Measurements from ENCODE around the gene KDM4C. TPM values are rescaled to one million over a fixed set of nuclear protein-coding genes. Genes with fewer than 3 reads are reported as not detected.
A peak's percentile ranks its signal among the peaks of the same experiment; 100 is the strongest.
"Not testable (repeated sequence)": the region's sequence is repeated elsewhere in the genome, so short reads cannot be mapped to it uniquely, and the experiment has no call there.

Gene KDM4C
- total RNA-seq, 6 donors from 2014 or later: 31.6 to 96.4 (median 41.2) TPM

DNA sequence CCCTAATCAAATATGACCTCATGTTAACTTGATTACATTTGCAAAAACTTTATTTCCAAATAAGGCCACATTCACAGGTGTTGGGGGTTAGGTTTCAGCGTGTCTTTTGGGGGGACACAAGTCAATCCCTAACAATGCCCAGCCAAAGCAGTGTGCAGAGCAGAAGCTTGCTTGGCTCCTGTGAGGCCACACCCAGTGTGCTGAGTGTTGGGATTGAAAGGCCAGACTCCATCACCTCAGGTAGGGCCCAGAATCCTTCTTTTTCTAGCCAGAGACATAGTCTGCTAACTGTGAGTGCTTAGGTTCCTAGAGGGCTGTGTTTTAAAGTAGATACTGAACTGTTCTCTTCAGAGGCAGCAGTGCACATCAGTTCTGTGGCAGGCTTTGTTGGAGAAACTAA, 27.9 kb downstream of the KDM4C start:
- no peak for ATAC-seq (ENCODE audit: low FRiP score in 2 of 2)
- TF ChIP-seq CTCF (IDR thresholded peaks at IDR 0.05) (no peak), POLR2AphosphoS5 (IDR thresholded peaks at IDR 0.05) (no peak), POLR2A (IDR thresholded peaks at IDR 0.05) (no peak), EP300 (IDR thresholded peaks at IDR 0.05) (no peak)
- DNase-seq: no peak
- Histone ChIP-seq H3K4me3 (no peak overlapping the region), H3K4me1 (peaks cover 0 to 42% (median 18%) of the 10 kb centered on the region in 4 donors), H3K27ac (no peak overlapping the region), H3K36me3 (no peaks in the 10 kb centered on the region), H3K9me3 (no peaks in the 10 kb centered on the region), H3K27me3 (no peaks in the 10 kb centered on the region)
- WGBS, 2 donors: 88 to 100% methylated on average over 1 of the region's 1 CpG

DNA sequence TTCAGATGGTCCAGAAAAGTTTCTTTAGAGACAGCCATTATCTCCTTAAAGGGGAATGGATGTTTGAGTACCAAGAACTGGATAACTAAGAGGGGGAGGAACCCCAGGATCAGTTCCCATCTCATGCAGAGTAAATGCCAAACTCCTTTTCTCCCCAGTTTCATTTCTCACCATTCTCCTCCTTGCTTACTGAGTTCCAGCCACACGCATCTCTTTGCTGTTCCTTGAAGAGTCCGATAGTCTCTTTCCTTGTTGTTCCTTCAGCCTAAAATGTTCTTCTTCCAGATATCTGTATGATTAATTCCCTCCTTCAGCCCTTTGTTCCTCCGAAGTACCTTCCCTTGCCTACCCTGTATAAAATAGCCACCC, 30.0 kb downstream of the KDM4C start:
- ATAC-seq (ENCODE audit: low FRiP score in 2 of 2): no peak
- no peaks in the 10 kb centered on the region for H3K27me3 ChIP-seq
- TF ChIP-seq POLR2AphosphoS5 (IDR thresholded peaks at IDR 0.05): no peak
- no peak for TF ChIP-seq EP300 (IDR thresholded peaks at IDR 0.05)
- no peak for TF ChIP-seq CTCF (IDR thresholded peaks at IDR 0.05)
- TF ChIP-seq POLR2A (IDR thresholded peaks at IDR 0.05): no peak
- H3K36me3 ChIP-seq: peaks cover 0 to 2% (median 0%) of the 10 kb centered on the region in 4 donors
- no peak overlapping the region for H3K27ac ChIP-seq
- WGBS, 2 donors: 83 to 89% methylated on average over 3 of the region's 3 CpGs
- H3K4me3 ChIP-seq: no peak overlapping the region
- peaks cover 0 to 42% (median 16%) of the 10 kb centered on the region in 4 donors for H3K4me1 ChIP-seq
- no peak for DNase-seq
- no peaks in the 10 kb centered on the region for H3K9me3 ChIP-seq

GRCh38 chr9:6788162-6789016, 30.6 kb downstream of the KDM4C start:
- ATAC-seq (ENCODE audit: low FRiP score in 2 of 2) (peak in 1 of 2 donors; percentile 47), DNase-seq (no peak)
- H3K4me1 ChIP-seq: peaks cover 0 to 36% (median 12%) of the 10 kb centered on the region in 4 donors
- no peak overlapping the region for H3K27ac ChIP-seq
- 59 to 69% methylated on average over 8 of the region's 8 CpGs for WGBS, 2 donors
- H3K36me3 ChIP-seq: peaks cover 0 to 7% (median under 1%) of the 10 kb centered on the region in 4 donors
- H3K4me3 ChIP-seq: no peak overlapping the region
- no peaks in the 10 kb centered on the region for H3K9me3 ChIP-seq
- TF ChIP-seq POLR2A (IDR thresholded peaks at IDR 0.05): no peak
- no peak for TF ChIP-seq CTCF (IDR thresholded peaks at IDR 0.05)
- no peak for TF ChIP-seq POLR2AphosphoS5 (IDR thresholded peaks at IDR 0.05)
- no peak for TF ChIP-seq EP300 (IDR thresholded peaks at IDR 0.05)
- H3K27me3 ChIP-seq: no peaks in the 10 kb centered on the region

DNA sequence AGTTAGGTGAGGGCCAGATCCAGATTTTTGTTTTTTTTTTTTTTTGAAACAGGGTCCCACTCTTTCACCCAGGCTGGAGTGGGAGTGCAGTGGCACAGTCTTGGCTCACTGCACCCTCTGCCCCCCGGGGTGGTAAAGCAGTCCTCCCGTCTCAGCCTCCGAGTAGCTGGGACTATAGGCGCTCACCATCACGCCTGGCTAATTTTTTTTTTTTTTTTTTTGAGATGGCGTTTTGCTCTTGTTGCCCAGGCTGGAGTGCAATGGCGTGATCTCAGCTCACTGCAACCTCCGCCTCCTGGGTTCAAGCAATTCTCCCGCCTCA, 31.2 kb downstream of the KDM4C start:
- 99% methylated on average over 9 of the region's 9 CpGs for WGBS, 2 donors
- not testable (repeated sequence) for H3K27me3 ChIP-seq; H3K9me3 ChIP-seq; DNase-seq; ATAC-seq (ENCODE audit: low FRiP score in 2 of 2); H3K27ac ChIP-seq; H3K4me3 ChIP-seq
- H3K36me3 ChIP-seq: peaks cover 0 to 12% (median 6%) of the 10 kb centered on the region in 4 donors
- H3K4me1 ChIP-seq: peaks cover 0 to 33% (median 10%) of the 10 kb centered on the region in 4 donors

DNA sequence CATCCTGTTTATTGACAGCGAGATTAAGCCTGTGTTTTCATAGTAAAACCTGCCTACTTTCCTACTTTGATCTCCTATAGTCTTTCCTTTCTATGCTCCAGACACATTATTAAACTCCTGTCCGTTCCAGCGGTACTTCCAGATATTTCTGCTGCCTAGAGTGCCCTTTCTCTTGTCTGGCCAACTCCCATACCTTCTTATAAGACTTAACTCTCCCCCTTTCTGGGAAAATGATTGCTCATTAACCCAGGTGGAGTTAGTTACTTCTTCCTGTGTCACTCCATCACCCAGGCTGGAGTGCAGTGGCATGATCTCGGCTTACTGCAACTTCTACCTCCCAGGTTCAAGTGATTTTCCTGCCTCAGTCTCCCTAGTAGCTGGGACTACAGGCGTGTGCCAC, 33.1 kb downstream of the KDM4C start:
- Histone ChIP-seq H3K9me3 (no peaks in the 10 kb centered on the region), H3K27me3 (no peaks in the 10 kb centered on the region), H3K4me1 (peaks cover 0 to 20% (median 7%) of the 10 kb centered on the region in 4 donors), H3K4me3 (no peak overlapping the region), H3K27ac (no peak overlapping the region), H3K36me3 (peaks cover 0 to 23% (median 12%) of the 10 kb centered on the region in 4 donors)
- 93 to 99% methylated on average over 5 of the region's 5 CpGs for WGBS, 2 donors
- no peak for TF ChIP-seq POLR2AphosphoS5 (IDR thresholded peaks at IDR 0.05)
- TF ChIP-seq EP300 (IDR thresholded peaks at IDR 0.05): no peak
- no peak for TF ChIP-seq POLR2A (IDR thresholded peaks at IDR 0.05)
- TF ChIP-seq CTCF (IDR thresholded peaks at IDR 0.05): no peak
- DNase-seq (no peak), ATAC-seq (ENCODE audit: low FRiP score in 2 of 2) (no peak)
